K562 (cell line): ENCODE results near the gene ENKUR. TPM values are rescaled to one million over a fixed set of nuclear protein-coding genes. Genes with fewer than 3 reads are reported as not detected.

ENCODE experiments used
- ATF3 ChIP-seq, 2 experiments: fragments of 450-650 bp in 1 of 2; sonication (generic) in 1 of 2; formaldehyde crosslinking in 1 of 2; IDR thresholded peaks in 1 of 2; conservative IDR thresholded peaks in 1 of 2; 2 replicates each; pipeline versions ENCODE4 v1.6.1 to v1.8.1; 2016 to 2023; ENCODE audit warnings: mild to moderate bottlenecking in 2 of 2, moderate library complexity in 2 of 2, inconsistent platforms in 1 of 2, missing genetic modification reagents in 1 of 2
- ATF4 ChIP-seq: fragments of 450-650 bp; formaldehyde crosslinking; IDR thresholded peaks from 2 replicates; pipeline ENCODE4 v1.4.0; 2022; ENCODE audit warnings: mild to moderate bottlenecking, moderate library complexity
- CBX1 ChIP-seq: sonication (generic); IDR thresholded peaks from 2 replicates; pipeline ENCODE4 v1.6.1; 2016; ENCODE audit warnings: antibody characterized with exemption, low read depth, mild to moderate bottlenecking
- CHAMP1 ChIP-seq: fragments of 450-650 bp; IDR thresholded peaks from 2 replicates; pipeline ENCODE4 v1.6.1; 2016; ENCODE audit warnings: mild to moderate bottlenecking
- CHD2 ChIP-seq: IDR thresholded peaks from 2 replicates; pipeline ENCODE4 v1.6.1; 2011; ENCODE audit warnings: low read depth, low read length
- CUX1 ChIP-seq: fragments of 200-800 bp; sonication (Bioruptor generic); IDR thresholded peaks from 2 replicates; pipeline ENCODE4 v1.6.1; 2016; ENCODE audit warnings: missing genetic modification characterization, missing compliant biosample characterization
- EP400 ChIP-seq: fragments of 450-650 bp; IDR thresholded peaks from 2 replicates; pipeline ENCODE4 v1.6.1; 2017; ENCODE audit warnings: antibody characterized with exemption, mild to moderate bottlenecking, moderate library complexity
- FOXJ2 ChIP-seq: fragments of 200-800 bp; sonication (Bioruptor generic); IDR thresholded peaks from 2 replicates; pipeline ENCODE4 v1.6.1; 2016; ENCODE audit warnings: missing genetic modification characterization, missing compliant biosample characterization
- GATA2 ChIP-seq: sonication (generic); formaldehyde crosslinking; IDR thresholded peaks from 2 replicates; pipeline ENCODE4 v1.4.0; 2020; ENCODE audit warnings: mild to moderate bottlenecking, missing genetic modification reagents
- KDM4B ChIP-seq, 2 experiments: fragments of 450-650 bp in 1 of 2; sonication (generic) in 1 of 2; IDR thresholded peaks; 2 replicates each; pipeline ENCODE4 v1.6.1; 2016 to 2017; ENCODE audit warnings: borderline replicate concordance in 2 of 2, antibody characterized with exemption in 1 of 2, low read depth in 1 of 2, mild to moderate bottlenecking in 1 of 2
- POLR2AphosphoS2 ChIP-seq: IDR thresholded peaks from 2 replicates; pipeline ENCODE4 v1.6.1; 2012; ENCODE audit warnings: low read length, improper control_type of control experiment
- RBM22 ChIP-seq: fragments of 200-400 bp; formaldehyde crosslinking; IDR thresholded peaks from 2 replicates; pipeline ENCODE4 v1.6.1; 2018; ENCODE audit warnings: low read length, low read depth; ENCODE audit not compliant: poor library complexity, severe bottlenecking
- SLC30A9 ChIP-seq: fragments of 250-450 bp; sonication (Bioruptor Pico); IDR thresholded peaks from 2 replicates; pipeline ENCODE4 v1.8.0; 2022; ENCODE audit warnings: mild to moderate bottlenecking, moderate library complexity
- TAF7 ChIP-seq: fragments of 450-650 bp; IDR thresholded peaks from 2 replicates; pipeline ENCODE4 v1.6.1; 2016; ENCODE audit warnings: missing genetic modification characterization, missing compliant biosample characterization
- U2AF2 ChIP-seq: fragments of 200-400 bp; formaldehyde crosslinking; optimal IDR thresholded peaks from 2 replicates; pipeline ENCODE3; 2017; ENCODE audit warnings: low read depth, mild to moderate bottlenecking, low read length
- WHSC1 ChIP-seq: IDR thresholded peaks from one replicate; pipeline ENCODE4 v1.6.1; 2012; ENCODE audit warnings: low read length, control low read depth, inconsistent platforms
- XRCC5 ChIP-seq: fragments of 200-400 bp; formaldehyde crosslinking; IDR thresholded peaks from 2 replicates; pipeline ENCODE4 v1.6.1; 2017; ENCODE audit warnings: low read depth, mild to moderate bottlenecking, low read length
- ZKSCAN3 ChIP-seq: fragments of 250-450 bp; sonication (Bioruptor Pico); IDR thresholded peaks from 2 replicates; pipeline ENCODE4 v1.4.0; 2020
- ZNF778 ChIP-seq: fragments of 450-650 bp; formaldehyde crosslinking; IDR thresholded peaks from 2 replicates; pipeline ENCODE4 v1.4.0; 2020; ENCODE audit warnings: mild to moderate bottlenecking, moderate library complexity
- polyA plus RNA-seq, 8 experiments: library from polyadenylated mRNA; depleted of rRNA in 4 of 8; stranded (reverse) in 5 of 8; unstranded in 3 of 8; fragments of >200 nt; fragmentation: Nextera tagmentation in 2 of 8; fragmentation: Illumina TruSeq in 1 of 8; extraction: Ambion mirVana in 2 of 8; extraction: Trizol in 1 of 8; gene quantifications; 2 replicates each; pipeline versions ENCODE4 v1.2.1 to v1.2.3, GENCODE V29; 2011 to 2014; ENCODE audit warnings: inconsistent platforms in 1 of 8, missing spikeins in 1 of 8
- total RNA-seq, 7 experiments: library from RNA; depleted of rRNA in 6 of 7; stranded (reverse); fragments of >200 nt in 6 of 7; fragmentation: Illumina TruSeq in 2 of 7; extraction: Trizol in 2 of 7; gene quantifications; 2 replicates each; pipeline versions ENCODE4 v1.2.1 to v1.2.3, GENCODE V29; 2011 to 2021; ENCODE audit warnings: low replicate concordance in 1 of 7

The ENKUR gene
- total and polyA plus RNA-seq, 9 of the 15 experiments (the other 6 are each of a cell fraction or from before 2014, with no cell fraction given): 0.06 to 0.46 (median 0.20) TPM

GRCh38 chr10:25016376-25017153, 607 bp upstream of the ENKUR start, which contains the start of gene THNSL1 (continued):
- TF ChIP-seq GATA2 (CRISPR knock-in tag) (peak; percentile 40; the same call in 1 of the 2 replicates), CUX1 (CRISPR knock-in tag) (no peak), SLC30A9 (CRISPR knock-in tag) (no peak), KDM4B (IDR thresholded peaks at IDR 0.05; ENCODE audit: borderline replicate concordance in 2 of 2, low read depth in 1 of 2) (no peak), ZKSCAN3 (CRISPR knock-in tag) (no peak), EP400 (peak; percentile 98), ZNF778 (no peak), CBX1 (peak; percentile 76; the same call in 1 of the 2 replicates), WHSC1 (no peak), TAF7 (tag) (peak; percentile 61; the same call in 1 of the 2 replicates), POLR2AphosphoS2 (no peak), FOXJ2 (tag) (peak; percentile 90), ATF3 (IDR thresholded peaks at IDR 0.05) (no peak), ATF3 (CRISPR knock-in tag; conservative IDR thresholded peaks at IDR 0.05) (peak; percentile 76), U2AF2 (no peak), RBM22 (no peak), XRCC5 (no peak), CHD2 (peak; percentile 46), ATF4 (CRISPR knock-in tag) (no peak), CHAMP1 (no peak)
